Measurements from ENCODE around the gene RAG1. TPM values are rescaled to one million over a fixed set of nuclear protein-coding genes. Genes with fewer than 3 reads are reported as not detected.

RAG1 gene
- total and polyA plus RNA-seq, 2 of the 8 experiments (the other 6 are each of a cell fraction or from before 2014, with no cell fraction given) = 0.14 to 0.58 TPM

DNA sequence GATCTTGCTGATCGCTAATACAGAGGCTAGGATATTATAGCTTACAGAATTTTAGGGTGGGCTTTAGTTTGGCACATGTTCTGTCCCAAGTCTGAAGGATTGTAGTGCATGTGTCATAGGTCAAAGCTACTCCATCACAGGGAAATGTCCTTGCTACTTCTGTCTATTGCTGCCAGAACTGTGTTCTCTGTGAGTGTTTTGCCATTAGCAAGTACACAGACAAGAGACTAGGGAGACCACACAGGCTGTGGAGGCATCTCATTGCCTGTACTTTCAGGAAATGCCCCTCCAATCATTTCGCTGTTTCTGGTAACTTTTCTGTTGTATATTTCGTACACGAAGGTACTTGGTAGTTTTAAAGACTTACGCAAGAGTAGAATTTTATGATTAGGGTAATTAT is 55.7 kb downstream of the RAG1 start:
- CTCF ChIA-PET (ENCODE audit: partially characterized antibody) = interaction anchor here (0.7 to 1.2 kb wide), 8 partner anchors 13 to 124 kb away, joined by 3 to 4 read pairs (median 3); no protein-coding TSS in a partner anchor
- Histone ChIP-seq H2AFZ (ENCODE audit: low read length) (no peak overlapping the region), H2AK5ac (ENCODE audit: low read depth, low read length) (no peak overlapping the region), H3K23ac (ENCODE audit: insufficient read length) (no peak overlapping the region), H3K4ac (replicated peaks; ENCODE audit: insufficient read length, low read depth, low read length) (no peak overlapping the region), H2BK15ac (ENCODE audit: low read length) (no peak overlapping the region), H2BK5ac (ENCODE audit: low read depth, low read length) (no peak overlapping the region), H3K27ac (ENCODE audit: low read depth, low read length) (no peak overlapping the region), H3K9me3 (ENCODE audit: insufficient read depth in 2 of 2, low read depth in 1 of 2, low read length in 1 of 2) (no peaks in the 10 kb centered on the region), H2BK12ac (ENCODE audit: low read depth, low read length) (no peak overlapping the region), H3K23me2 (ENCODE audit: low read depth, low read length) (no peaks in the 10 kb centered on the region), H4K8ac (ENCODE audit: extremely low read depth, insufficient read depth, low read length) (no peak overlapping the region), H3K56ac (replicated peaks; ENCODE audit: insufficient read length, low read depth, low read length) (no peak overlapping the region), H4K20me1 (replicated peaks in 1 of 2; ENCODE audit: control insufficient read depth in 1 of 2, insufficient read depth in 2 of 2, low read length in 2 of 2) (no peaks in the 10 kb centered on the region), H3K79me2 (ENCODE audit: control insufficient read depth in 1 of 2, insufficient read depth in 2 of 2, low read length in 2 of 2) (no peaks in the 10 kb centered on the region), H4K5ac (ENCODE audit: insufficient read length, low read depth, low read length) (no peak overlapping the region), H3K14ac (ENCODE audit: insufficient read length) (no peak overlapping the region), H2BK120ac (replicated peaks; ENCODE audit: low read depth, low read length) (no peak overlapping the region), H3K4me3 (ENCODE audit: extremely low read depth in 1 of 4, insufficient read depth in 2 of 4, low read depth in 3 of 4, low read length in 4 of 4) (no peak overlapping the region), H3K18ac (ENCODE audit: extremely low read depth, low read length) (no peak overlapping the region), H3K4me1 (replicated peaks in 1 of 4; ENCODE audit: control insufficient read depth in 3 of 4, insufficient read depth in 4 of 4, low read length in 3 of 4) (no peaks in the 10 kb centered on the region), H4K91ac (replicated peaks; ENCODE audit: insufficient read length, low read length) (no peak overlapping the region), H3K79me1 (ENCODE audit: low read depth, low read length) (no peaks in the 10 kb centered on the region), H2BK20ac (ENCODE audit: low read length) (no peak overlapping the region), H3K27me3 (replicated peaks in 1 of 4; ENCODE audit: control insufficient read depth in 3 of 4, extremely low read depth in 1 of 4, insufficient read depth in 3 of 4, low read length in 3 of 4) (no peaks in the 10 kb centered on the region), H3K9ac (replicated peaks in 1 of 4; ENCODE audit: extremely low read depth in 1 of 4, low read depth in 3 of 4, low read length in 3 of 4) (no peak overlapping the region), H3K4me2 (ENCODE audit: insufficient read depth in 1 of 2, low read depth in 2 of 2, low read length in 2 of 2) (no peak overlapping the region), H3K36me3 (ENCODE audit: control insufficient read depth in 2 of 4, insufficient read depth in 4 of 4, low read length in 3 of 4) (no peaks in the 10 kb centered on the region)
- FAIRE-seq = no peak
- POLR2A ChIA-PET (ENCODE audit: partially characterized antibody) = no interaction called here
- WGBS, 2 experiments (ENCODE audit: extremely low coverage in 1 of 2, insufficient coverage in 1 of 2, insufficient read length in 1 of 2, insufficient replicate concordance in 2 of 2, low coverage in 1 of 2, low lambda C conversion rate in 2 of 2, missing lambda C conversion rate in 1 of 2) = 75% methylated on average over 5 of the region's 5 CpGs; no CpG with 5 or more reads in 1 of the 2 experiments
- DNase-seq (ENCODE audit: low read depth in 1 of 2, low spot score in 2 of 2) = no peak
- TF ChIP-seq KDM1A (IDR thresholded peaks at IDR 0.05; ENCODE audit: borderline replicate concordance, low read length) (no peak), POLR2AphosphoS5 (IDR thresholded peaks at IDR 0.05; ENCODE audit: low read depth, low read length) (no peak), CTBP2 (IDR thresholded peaks at IDR 0.05; ENCODE audit: borderline replicate concordance, insufficient read depth, insufficient read length, low read length) (no peak), RNF2 (IDR thresholded peaks at IDR 0.05; ENCODE audit: borderline replicate concordance, low read depth, low read length, missing control alignments, poor library complexity, severe bottlenecking) (no peak), YY1 (IDR thresholded peaks at IDR 0.05; ENCODE audit: low read depth, low read length) (no peak), SIRT6 (IDR thresholded peaks at IDR 0.05; ENCODE audit: low read length) (no peak), EGR1 (IDR thresholded peaks at IDR 0.05; ENCODE audit: borderline replicate concordance, low read depth, low read length) (no peak), BRCA1 (IDR thresholded peaks at IDR 0.05; ENCODE audit: low read depth, low read length) (no peak), SIX5 (IDR thresholded peaks at IDR 0.05; ENCODE audit: low read depth, low read length) (no peak), BCL11A (IDR thresholded peaks at IDR 0.05; ENCODE audit: low read depth in 2 of 2, low read length in 2 of 2) (no peak), NRF1 (IDR thresholded peaks at IDR 0.05; ENCODE audit: low read depth, low read length) (no peak), POU5F1 (IDR thresholded peaks at IDR 0.05; ENCODE audit: low read depth, low read length) (no peak), JUN (IDR thresholded peaks at IDR 0.05; ENCODE audit: low read depth, low read length) (no peak)
- TF ChIP-seq, protein P1, sequence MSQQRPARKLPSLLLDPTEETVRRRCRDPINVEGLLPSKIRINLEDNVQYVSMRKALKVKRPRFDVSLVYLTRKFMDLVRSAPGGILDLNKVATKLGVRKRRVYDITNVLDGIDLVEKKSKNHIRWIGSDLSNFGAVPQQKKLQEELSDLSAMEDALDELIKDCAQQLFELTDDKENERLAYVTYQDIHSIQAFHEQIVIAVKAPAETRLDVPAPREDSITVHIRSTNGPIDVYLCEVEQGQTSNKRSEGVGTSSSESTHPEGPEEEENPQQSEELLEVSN (IDR thresholded peaks at IDR 0.05) = no peak
